Lung (tissue), 12 donors: ENCODE measurements around the gene HMCN2. TPM values are rescaled to one million over a fixed set of nuclear protein-coding genes. Genes with fewer than 3 reads are reported as not detected.

ENCODE experiments used
- ATAC-seq: fragments of 200-7000 bp; cut with Tn5 transposase; one replicate; pipeline ENCODE4 v1.9.1; 2020; ENCODE audit warnings: moderate number of reproducible peaks; ENCODE audit not compliant: insufficient read depth, low FRiP score
- DNase-seq, 3 donors: peaks; one replicate each; pipeline ENCODE4 v3.0.0-alpha.2; 2013 to 2017
- H3K27ac ChIP-seq, 2 donors: one replicate each; pipeline ENCODE4 v1.5.1; 2013; ENCODE audit warnings: mild to moderate bottlenecking in 2 of 2, moderate library complexity in 2 of 2, control low read depth in 1 of 2, inconsistent platforms in 1 of 2, low read depth in 1 of 2, low read length in 1 of 2
- H3K27me3 ChIP-seq, 3 donors: one replicate each; pipeline ENCODE4 v1.5.1; 2013; ENCODE audit warnings: low read length in 2 of 3; ENCODE audit not compliant: control insufficient read depth in 3 of 3, insufficient read depth in 3 of 3
- H3K36me3 ChIP-seq, 4 donors: one replicate each; pipeline ENCODE4 v1.5.1; 2013; ENCODE audit warnings: low read length in 4 of 4, mild to moderate bottlenecking in 1 of 4, moderate library complexity in 1 of 4; ENCODE audit not compliant: control insufficient read depth in 4 of 4, insufficient read depth in 4 of 4
- H3K4me1 ChIP-seq, 5 donors: one replicate each; pipeline ENCODE4 v1.5.1; 2013; ENCODE audit warnings: low read length in 5 of 5, mild to moderate bottlenecking in 2 of 5, moderate library complexity in 1 of 5; ENCODE audit not compliant: control insufficient read depth in 5 of 5, insufficient read depth in 5 of 5
- H3K4me3 ChIP-seq: one replicate; pipeline ENCODE4 v1.5.1; 2013; ENCODE audit warnings: mild to moderate bottlenecking, control low read depth, moderate library complexity
- H3K9ac ChIP-seq, 2 donors: one replicate each; pipeline ENCODE4 v1.5.1; 2013; ENCODE audit warnings: low read length in 2 of 2, control low read depth in 1 of 2; ENCODE audit not compliant: insufficient read depth in 1 of 2
- H3K9me3 ChIP-seq, 4 donors: one replicate each; pipeline ENCODE4 v1.5.1; 2013; ENCODE audit warnings: low read length in 3 of 4, mild to moderate bottlenecking in 1 of 4, moderate library complexity in 1 of 4; ENCODE audit not compliant: control insufficient read depth in 4 of 4, insufficient read depth in 3 of 4
- CTCF ChIP-seq: IDR thresholded peaks from 2 replicates; pipeline ENCODE4 v1.5.1; 2012; ENCODE audit warnings: mild to moderate bottlenecking; ENCODE audit errors: control extremely low read depth, extremely low read depth
- WGBS, 2 donors: extraction: QIAGEN DNeasy Blood & Tissue Kit; methylation state at CpG; one replicate each; pipeline ENCODE4 v1.1.7; 2013; 5-methylcytosine and 5-hydroxymethylcytosine counted together
- polyA plus RNA-seq, 2 donors: library from polyadenylated mRNA; stranded (reverse); fragments of 200-250 nt; gene quantifications; one replicate each; pipeline ENCODE4 v1.2.1, GENCODE V29; 2013
- total RNA-seq, 2 donors: library from RNA; depleted of rRNA in 1 of 2; stranded (reverse); fragments of >200 nt in 1 of 2; gene quantifications; one replicate each; pipeline ENCODE4 v1.2.1, GENCODE V29; 2014 to 2021
- donor health status: control.
- donor health status: control.
- donor health status: Bipolar disorder and iron deficiency.
- donor health status: healthy.
- donor health status: DM: yes; HTN: yes; CAD: no.

HMCN2 gene
- total and polyA plus RNA-seq, 4 donors: 2.1 to 5.2 (median 3.7) TPM

DNA sequence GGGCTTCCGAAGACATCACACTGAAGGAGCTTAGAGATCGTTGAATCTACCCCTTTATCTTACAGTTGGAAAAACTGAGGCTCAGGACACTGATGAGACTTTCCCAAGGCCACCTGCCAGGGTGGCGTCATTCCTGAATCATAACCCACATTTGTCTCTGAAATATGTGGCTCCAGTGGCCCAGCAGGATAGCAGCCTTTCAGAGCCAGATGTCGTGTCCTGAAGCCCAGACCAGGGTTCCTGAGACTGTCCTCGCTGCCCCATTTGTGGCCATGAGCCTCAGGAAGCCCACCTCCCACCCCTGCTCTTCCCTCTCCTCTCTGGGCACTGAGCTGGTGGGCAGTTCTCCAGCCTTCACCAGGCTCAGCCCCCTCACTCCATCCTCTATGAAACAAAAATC lies 2.4 kb downstream of the HMCN2 start:
- ATAC-seq (no peak), DNase-seq (no peak)
- WGBS, 2 donors: 83 to 84% methylated on average over 5 of the region's 5 CpGs
- Histone ChIP-seq H3K4me1 (peaks cover 0 to 7% (median 0%) of the 10 kb centered on the region in 5 donors), H3K9me3 (no peaks in the 10 kb centered on the region), H3K27ac (no peak overlapping the region), H3K27me3 (peaks cover 0 to 49% (median 46%) of the 10 kb centered on the region in 3 donors), H3K36me3 (no peaks in the 10 kb centered on the region), H3K4me3 (no peak overlapping the region), H3K9ac (no peak overlapping the region)
- TF ChIP-seq CTCF: no peak

- no peak for TF ChIP-seq CTCF
- H3K36me3 ChIP-seq: no peaks in the 10 kb centered on the region
- 31 to 42% methylated on average over 16 of the region's 16 CpGs for WGBS, 2 donors
- peak in 1 of 3 donors; percentile 43 for DNase-seq
- H3K4me1 ChIP-seq: peaks cover 0 to 7% (median 0%) of the 10 kb centered on the region in 5 donors
- H3K9me3 ChIP-seq: no peaks in the 10 kb centered on the region
- H3K4me3 ChIP-seq: no peak overlapping the region
- no peak for ATAC-seq
- peak overlapping the region; percentile 29 to 36 for H3K27ac ChIP-seq
- H3K27me3 ChIP-seq: peaks cover 0 to 42% (median 38%) of the 10 kb centered on the region in 3 donors
- H3K9ac ChIP-seq: no peak overlapping the region
Measured at GRCh38 chr9:130268521-130269211, 3.1 kb downstream of the HMCN2 start.

- H3K36me3 ChIP-seq: no peaks in the 10 kb centered on the region
- no peak for ATAC-seq
- H3K9me3 ChIP-seq: no peaks in the 10 kb centered on the region
- H3K4me3 ChIP-seq: no peak overlapping the region
- 66 to 75% methylated on average over 6 of the region's 6 CpGs for WGBS, 2 donors
- no peak for TF ChIP-seq CTCF
- no peak for DNase-seq
- no peak overlapping the region for H3K27ac ChIP-seq
- H3K27me3 ChIP-seq: peaks cover 0 to 21% (median 19%) of the 10 kb centered on the region in 3 donors
- peaks cover 0 to 4% (median 0%) of the 10 kb centered on the region in 5 donors for H3K4me1 ChIP-seq
- H3K9ac ChIP-seq: no peak overlapping the region
Measured at GRCh38 chr9:130271473-130271872, 5.9 kb downstream of the HMCN2 start.
